HG03575 (cell line): ENCODE results near the gene PRSS56.

Source experiments
- ATAC-seq: cut with Tn5 transposase; IDR thresholded peaks from one replicate; pipeline ENCODE4 v1.9.1; 2021; ENCODE audit not compliant: unreplicated experiment, insufficient number of reproducible peaks, low FRiP score; ENCODE audit errors: extremely low read depth

The PRSS56 gene

GRCh38 chr2:232485757-232486557 lies 34.2 kb upstream of the PRSS56 start:
- no peak for ATAC-seq

GRCh38 chr2:232486558-232487384 lies 33.4 kb upstream of the PRSS56 start:
- no peak for ATAC-seq

DNA sequence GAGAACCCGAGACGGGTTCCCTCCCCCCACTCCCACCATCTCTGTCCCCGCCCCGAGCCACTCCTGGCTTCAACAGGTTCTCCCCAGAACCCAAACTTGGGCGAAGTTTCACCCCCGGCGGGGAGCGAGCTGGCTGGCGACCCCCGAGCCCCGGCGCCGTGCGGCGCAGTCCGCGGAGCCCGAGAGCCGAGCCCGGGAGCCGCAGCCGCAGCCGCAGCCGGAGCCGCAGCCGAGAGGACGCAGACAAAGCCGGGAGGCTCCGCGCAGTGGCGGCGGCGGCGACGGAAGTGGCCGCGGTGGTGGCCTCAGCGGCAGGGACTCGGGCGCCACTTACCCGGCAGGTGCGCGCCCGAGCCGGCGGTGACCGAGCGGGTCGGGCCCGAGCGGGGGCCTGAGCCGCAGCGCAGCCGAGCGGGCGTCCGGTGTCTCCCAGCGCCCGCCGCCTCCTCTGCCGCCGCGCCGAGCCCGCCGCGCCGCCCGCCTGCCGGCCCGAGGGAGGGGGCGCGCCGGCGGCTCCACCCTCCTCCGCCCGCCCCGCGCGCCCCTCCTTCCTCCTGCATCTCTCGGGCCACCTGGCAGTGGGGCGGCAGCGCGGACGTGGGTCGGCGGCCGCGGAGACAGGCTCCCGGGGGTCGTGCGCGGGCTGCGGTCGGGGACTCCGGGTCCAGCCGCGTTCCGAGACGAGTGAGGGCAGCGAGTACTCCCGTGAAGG lies 32.6 kb upstream of the PRSS56 start, which contains the start of gene ECEL1:
ECEL1 (minus strand) TSS at position 450 of the 712 bp plus-strand sequence. CDS start 1,181 bp downstream, outside the sequence.
- no peak for ATAC-seq

DNA sequence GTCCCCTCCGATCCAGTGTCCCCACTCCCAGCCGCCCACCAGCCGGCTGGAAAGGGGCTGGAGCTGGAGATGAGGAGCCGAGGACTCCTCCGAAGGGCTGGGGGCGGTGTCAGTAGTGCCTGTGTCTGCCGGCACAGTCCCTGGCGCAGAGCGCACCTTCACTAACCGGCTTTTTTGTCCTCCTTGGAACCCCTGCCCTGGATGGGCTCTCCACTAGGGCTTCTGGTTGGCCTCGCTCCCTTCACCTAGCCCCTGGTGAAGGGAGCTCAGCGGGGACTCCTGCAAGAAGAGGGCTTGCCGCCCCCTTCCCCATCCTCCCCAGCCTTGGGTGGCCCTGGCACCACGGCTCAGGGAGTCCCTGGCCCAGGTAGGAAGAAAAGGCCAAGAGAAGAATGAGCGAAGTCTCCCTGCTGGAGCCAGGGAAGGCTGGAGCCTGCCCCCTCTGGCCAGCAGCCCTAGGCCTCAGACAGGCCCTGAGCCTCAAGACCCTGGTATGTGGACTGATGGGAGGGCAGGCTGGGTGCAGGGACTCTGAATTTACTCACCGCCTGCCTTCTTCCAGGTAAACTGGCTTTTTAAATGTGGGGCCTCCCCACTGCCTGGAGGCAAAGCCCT lies 32.0 kb upstream of the PRSS56 start:
- ATAC-seq = no peak

DNA sequence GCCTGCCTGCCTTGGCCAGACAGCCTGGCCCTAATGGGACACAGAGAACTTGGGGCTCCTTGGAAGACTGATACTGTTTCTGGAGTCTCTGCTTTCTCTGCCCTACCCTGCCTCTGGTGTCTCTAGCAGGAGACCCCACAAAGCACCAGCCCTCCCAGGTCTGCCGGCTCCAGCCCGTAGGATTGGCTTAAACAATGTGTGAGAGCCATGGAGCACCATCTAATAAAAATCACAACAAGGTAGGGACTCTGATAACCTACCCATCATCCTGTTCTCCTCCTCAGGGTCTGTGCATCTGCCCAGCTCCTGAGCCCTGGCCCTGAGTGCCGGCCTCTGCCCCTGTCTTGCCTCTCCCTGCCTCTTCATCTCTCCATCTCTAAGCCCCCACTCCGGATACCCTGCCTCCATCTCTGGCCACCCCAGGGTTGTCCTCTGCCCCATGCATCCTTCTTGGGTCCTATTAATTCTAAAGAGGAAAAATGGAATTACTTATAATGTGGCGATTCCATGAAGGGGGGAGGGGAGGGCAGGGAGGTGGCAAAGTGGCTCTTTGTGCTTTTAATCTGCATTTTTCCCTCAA lies 31.4 kb upstream of the PRSS56 start:
- no peak for ATAC-seq

DNA sequence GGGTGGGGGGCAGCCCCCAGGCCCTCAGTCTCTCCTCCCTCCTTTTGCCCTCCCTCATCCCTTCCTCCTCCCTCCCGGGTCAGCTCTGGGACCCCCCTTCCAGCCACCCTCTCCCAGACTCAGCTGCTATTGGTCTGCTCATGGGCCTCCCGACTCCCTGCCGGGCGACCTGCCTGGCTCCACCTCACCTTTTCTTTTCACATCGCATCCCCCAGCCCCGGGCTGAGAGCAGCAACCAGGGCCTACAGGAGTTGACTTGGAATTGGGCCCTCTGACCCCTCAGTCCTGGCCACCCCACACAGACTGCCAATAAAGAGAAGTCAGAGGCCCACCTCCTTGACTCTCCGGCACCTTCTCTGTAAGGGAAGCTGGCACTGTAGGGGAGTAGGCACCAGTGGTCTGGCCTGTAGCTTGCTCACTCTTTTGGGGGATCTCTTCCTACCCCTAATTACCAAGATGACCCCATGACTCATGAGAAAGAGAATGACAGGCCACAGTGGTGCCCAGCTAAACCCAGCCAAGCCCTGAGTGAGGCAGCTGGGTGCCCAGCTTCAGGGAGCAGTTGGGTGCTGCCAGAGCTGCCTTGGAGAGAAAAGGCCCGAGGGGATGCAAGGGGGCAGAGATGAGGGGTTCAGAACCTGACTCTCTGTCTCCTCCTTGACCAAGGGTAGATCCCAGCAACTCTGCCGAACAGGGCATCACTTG lies 30.5 kb upstream of the PRSS56 start:
- ATAC-seq = no peak

DNA sequence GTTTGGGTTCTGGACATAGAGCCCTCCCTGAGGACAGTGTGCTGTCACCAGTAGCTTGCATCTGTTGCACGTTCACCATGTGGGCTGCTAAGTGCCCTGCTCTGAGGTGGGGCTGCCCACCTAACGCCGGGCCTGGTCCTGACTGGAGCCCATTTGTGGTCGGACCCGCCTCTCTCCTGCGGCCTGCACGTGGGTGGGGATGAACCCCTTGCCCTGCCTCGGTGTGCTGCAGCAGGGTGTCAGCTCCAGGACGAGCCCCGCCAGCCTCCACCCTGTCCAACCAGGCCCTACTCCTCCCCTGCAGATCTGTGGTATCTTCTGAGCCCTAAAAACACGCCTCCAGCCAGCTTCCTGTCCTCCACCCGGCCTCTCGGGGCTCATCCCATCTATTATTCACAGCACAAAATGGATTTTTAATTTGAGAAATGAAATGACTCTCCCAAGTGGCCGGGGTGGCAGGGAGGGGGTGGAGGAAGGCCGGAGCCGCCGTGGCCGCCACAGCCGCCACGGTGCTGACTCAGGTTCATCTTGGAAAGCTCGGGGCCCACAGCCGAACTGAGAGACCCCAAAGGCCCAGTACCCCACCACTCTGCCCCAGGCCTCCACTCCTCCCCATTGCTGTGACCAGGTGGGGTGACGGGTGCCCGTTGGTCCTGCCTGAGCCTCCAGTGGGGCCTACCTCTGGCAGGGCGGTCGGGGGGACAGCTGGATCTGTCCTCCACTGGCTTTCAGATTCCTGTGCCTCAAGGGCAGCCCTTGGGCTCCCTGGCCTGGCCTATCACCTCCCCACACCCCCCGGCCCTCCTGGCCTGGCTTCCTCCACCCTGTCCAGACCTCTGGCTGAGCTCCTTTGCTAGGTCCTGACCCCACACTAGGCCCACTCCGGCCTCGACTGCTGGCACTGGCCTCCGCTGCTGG lies 29.7 kb upstream of the PRSS56 start:
- ATAC-seq = no peak

GRCh38 chr2:232491139-232491780 lies 28.9 kb upstream of the PRSS56 start:
- no peak for ATAC-seq

DNA sequence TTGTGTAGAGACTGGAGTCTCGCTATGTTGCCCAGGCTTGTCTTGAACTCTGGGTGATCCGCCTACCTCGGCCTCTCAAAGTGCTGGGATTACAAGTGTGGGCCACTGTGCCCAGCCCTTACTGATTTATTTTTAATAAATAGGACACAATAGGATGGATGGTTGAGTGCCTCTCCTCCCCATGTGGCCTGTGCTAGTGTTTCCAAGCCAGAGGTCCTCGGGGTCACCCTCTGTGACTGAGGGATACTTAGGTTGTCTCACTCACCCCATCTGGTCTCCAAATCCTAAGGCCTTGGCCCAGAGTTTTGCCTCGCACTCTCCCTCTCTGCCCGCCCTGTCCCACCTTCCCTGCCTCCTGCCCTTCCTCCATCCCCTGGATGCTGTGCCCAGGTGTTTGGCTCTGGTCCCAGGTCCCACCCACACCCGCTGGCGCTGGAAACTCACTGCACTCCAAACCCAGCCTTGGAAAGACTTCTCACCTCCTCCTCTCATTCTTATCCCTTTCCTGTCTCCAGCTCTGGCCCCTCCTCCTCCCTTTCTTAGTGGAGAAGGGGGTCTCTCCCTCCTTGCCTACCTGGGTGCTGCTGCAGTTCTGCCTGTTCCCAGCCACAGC lies 27.8 kb upstream of the PRSS56 start:
- no peak for ATAC-seq

DNA sequence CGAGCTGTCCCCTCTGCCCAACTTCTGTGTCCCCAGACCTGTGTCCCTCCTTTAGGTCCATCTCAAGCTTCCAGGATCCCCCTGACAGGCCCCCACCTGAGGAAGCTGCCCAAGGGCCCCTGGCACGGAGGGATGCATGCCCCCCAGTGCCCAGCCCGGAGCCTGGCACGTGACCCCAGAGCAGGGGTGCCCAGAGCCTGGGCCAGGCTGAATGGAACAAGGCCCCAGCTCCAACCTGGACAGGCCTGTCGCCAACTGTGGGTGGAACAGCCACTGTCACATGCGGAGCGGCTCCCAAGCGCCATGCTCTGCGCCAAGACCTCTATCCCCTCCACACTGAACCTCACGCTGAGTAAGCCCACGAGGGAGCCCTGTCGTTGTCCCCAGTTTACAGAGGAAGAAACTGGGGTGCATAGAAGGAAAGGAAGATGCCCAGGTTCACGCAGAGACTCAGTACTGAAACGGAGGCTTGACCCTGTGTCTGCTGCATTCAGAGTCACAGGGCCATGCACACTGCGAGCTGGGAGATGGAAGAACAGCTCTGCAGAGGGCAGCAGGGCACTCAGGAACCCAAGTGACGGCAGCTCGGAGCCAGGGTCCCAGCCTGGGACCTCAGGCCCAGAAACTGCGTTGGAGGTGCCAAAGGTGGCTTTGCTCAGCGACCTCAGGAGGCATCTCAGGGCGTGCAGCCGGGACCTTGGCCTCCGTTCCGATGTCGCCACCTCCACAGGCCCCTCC lies 27.1 kb upstream of the PRSS56 start:
- ATAC-seq = no peak

DNA sequence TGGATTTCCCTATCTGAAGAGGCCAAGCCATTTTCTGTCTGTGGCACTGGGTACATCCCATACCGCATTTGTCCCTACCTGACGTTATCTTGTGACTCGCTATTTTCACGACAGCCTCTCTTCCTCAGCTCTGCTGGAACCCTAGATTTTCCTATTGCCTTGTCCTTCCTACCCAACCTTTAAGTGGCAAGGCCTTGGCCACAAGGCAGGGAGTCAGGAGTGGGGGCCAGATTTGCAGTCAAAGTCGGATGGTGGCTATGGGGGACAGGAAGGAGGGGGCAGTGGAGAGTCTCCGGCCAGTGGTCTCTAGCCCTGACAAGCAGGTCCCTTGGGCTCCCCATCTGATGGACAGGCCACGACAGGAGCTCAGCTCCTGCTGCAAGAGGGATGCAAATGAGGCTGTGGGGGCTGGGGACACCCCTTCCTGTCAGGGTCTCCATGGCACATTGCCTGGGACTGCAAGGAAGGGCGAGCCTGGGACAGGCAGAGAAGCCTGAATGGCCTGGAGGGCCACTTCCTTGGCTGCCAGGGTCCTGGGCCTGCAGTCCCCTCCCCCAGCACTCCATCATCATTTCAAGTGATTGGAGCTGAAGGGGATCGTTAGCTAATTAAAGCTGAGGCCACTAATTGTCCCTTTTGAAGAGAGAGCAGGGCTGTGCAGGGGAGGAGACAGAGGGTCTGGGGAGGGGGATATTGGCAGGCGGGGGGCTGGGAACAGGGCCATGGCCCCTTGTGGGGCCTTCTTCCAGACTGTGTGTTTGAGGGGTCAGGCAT lies 26.3 kb upstream of the PRSS56 start:
- ATAC-seq = no peak

- ATAC-seq = no peak
Measured at GRCh38 chr2:232494542-232494941, 25.6 kb upstream of the PRSS56 start.

DNA sequence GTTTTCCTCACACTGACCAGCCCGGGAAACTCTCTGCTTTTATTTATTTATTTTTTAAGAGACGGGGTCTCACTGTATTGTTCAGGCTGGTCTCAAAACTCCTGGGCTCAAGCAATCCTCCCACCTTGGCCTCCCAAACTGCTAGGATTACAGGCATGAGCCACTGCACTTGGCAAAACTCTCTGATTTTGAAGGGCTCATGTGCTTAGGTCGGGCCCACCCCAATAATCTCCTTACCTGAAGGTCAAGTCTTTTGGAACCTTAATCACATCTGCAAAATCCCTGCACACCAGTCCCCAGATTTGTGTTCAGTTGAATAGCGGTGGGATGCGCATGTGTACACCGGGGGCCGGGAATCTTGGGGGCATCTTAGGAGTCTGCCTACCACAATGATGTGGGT lies 24.9 kb upstream of the PRSS56 start:
- no peak for ATAC-seq

DNA sequence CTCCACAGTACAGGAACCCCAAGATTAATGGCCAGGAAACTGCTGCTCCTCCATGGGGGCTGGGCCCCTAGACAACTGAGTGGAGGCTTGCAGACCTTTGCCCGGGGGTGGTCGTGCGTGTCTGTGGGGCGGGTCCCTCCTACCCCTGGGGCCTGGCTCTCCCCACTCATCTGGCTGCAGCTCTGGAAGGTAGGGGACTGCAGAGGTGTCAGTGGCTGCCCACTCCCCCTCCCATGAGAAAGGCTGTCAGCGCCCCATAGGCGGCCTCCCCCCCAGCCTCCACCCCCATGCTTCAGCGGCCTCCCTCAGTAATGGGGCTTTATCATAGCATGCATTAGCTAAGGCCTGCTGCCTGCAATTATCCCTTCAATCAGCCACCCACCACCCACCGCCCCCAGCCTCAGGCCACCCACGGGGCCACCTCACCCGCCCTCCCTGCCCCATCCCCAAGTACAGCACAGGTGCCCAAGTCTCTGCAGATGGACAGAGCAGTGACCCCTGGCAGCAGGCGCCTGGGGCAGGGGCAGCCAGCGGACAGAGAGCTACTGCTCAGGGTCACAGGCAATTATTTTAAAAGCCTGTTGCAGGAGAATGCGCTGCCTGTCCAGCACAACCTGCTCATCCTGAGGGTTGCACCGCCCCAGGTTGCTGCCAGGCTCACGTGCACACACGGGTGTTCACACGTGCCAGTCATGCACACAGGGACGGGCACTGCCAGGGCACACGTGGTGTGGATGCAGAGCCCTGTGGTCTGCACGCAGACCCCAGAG lies 23.5 kb upstream of the PRSS56 start:
- ATAC-seq = no peak
